HG03064 (cell line): ENCODE data around the gene MTF1.
"Not testable (repeated sequence)": the region's sequence is repeated elsewhere in the genome, so short reads cannot be mapped to it uniquely, and the experiment has no call there.

ENCODE experiments used
- ATAC-seq: cut with Tn5 transposase; IDR thresholded peaks from one replicate; pipeline ENCODE4 v1.9.1; 2021; ENCODE audit warnings: low read depth; ENCODE audit not compliant: unreplicated experiment

MTF1 gene

DNA sequence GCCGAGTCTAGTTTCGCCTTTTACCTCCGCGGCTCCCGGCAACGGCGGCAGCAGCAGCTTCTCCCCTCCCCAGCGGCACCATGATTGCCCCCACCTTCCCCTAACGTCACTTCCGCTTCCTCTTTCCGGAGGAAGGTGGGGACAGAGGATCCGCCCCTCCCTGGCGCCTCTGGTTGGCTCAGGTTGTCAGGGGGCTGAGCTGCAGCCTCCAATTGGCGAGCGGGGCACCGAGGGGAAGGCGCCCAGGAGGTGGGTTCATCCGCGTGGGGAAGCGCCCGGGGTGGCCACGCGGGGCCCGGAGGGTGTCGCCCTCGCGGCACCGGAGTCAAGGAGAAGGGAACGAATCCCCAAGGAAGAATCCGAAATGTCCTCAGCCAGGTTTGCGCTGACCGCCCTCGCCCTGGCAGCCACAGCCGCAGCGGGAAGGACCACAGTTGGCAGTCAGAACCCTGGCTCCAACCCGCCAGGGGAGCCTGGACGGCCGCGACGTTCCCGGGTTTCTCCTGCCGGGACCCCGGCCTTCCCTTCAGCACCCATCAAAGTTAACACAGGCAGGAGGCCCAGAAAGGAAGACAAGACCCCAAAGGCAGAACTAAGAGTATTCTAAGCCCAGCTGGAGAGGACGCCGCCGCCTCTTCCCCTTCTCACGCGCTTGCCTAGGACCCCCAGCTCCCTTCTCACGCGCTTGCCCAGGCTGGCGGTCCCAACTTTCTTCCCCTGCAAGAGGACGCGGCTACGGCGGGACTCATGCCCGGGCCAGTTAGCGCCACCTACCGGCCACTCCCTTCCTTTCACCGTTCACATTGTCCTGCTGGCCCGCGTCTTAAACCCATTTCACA is at the start of gene MTF1:
TSS of gene MTF1 (minus strand) at position 86 of the 839 bp plus-strand sequence. CDS start 1,934 bp downstream, outside the sequence.
- peak; percentile 87 for ATAC-seq

DNA sequence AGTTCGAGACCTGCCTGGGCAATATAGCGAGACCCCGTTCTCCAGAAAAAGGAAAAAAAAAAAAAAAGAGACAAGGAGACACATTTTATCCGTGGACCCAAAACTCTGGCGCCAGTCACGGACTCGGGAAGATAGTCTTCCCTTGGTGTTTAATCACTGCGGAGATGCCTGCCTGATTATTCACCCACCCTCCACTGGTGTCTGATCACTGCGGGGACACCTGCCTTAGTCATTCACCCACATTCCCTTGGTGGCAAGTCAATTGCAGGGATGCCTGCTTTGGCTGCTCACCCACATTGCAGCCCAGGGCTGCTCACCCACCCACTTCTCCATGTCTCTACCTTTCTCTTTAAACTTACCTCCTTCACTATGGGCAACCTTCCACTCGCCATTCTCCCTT is 49.1 kb upstream of the MTF1 start:
- not testable (repeated sequence) for ATAC-seq

DNA sequence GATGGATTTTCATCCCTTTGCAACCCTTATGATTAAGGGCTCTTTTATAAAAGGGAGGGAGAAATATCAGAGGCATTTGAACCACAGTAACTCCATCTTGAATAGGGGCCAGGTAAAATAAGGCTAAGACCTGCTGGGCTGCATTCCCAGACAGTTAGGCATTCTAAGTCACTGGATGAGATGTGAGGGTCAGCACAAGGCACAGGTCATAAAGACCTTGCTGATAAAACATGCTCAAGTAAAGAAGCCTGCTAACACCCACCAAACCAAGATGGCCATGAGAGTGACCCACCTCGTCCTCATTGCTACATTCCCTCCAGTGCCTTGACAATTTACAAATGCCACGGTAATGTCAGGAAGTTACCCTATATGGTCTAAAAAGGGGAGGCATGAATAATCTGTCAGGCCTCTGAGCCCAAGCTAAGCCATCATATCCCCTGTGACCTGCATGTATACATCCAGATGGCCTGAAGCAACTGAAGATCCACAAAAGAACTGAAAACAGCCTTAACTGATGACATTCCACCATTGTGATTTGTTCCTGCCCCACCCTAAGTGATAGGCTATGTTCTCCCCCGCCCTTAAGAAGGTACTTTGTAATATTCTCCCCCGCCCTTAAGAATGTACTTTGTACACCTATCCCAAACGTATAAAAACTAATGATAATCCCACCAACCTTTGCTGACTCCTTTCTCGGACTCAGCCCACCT is 48.2 kb upstream of the MTF1 start:
- not testable (repeated sequence) for ATAC-seq

DNA sequence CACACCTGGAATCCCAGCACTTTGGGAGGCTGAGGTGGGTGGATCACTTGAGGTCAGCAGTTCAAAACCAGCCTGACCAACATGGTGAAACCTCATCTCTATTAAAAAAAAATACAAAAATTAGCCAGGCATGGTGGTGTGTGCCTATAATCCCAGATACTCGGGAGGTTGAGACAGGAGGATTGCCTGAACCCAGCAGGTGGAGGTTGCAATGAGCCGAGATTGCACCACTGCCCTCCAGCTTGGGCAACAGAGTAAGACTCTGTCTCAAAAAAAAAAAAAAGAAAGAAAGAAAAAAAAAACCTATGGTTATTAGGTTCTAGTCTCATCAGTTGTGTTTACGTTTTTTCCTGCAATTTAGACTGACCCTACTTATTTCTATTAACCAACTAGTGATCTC is 47.2 kb upstream of the MTF1 start:
- ATAC-seq = not testable (repeated sequence)

DNA sequence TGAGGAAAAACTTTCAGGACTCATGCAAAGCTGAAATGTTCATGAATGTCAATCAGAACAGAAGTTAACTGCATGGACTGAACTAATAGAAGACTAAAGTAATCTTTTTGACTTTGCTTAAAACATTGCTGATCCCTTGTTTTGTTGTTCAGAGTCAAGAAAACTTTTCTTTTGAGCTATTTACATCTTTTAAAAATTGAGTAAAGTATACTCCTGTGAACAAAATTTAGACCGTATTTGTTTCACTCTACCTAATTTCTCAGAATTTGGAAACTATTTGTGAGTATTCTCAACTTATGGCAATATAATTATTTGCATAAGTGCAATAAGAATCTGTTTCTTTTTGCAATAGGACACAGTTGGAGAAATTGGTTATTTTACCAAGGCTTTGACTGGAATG is 46.3 kb upstream of the MTF1 start:
- ATAC-seq = no peak

DNA sequence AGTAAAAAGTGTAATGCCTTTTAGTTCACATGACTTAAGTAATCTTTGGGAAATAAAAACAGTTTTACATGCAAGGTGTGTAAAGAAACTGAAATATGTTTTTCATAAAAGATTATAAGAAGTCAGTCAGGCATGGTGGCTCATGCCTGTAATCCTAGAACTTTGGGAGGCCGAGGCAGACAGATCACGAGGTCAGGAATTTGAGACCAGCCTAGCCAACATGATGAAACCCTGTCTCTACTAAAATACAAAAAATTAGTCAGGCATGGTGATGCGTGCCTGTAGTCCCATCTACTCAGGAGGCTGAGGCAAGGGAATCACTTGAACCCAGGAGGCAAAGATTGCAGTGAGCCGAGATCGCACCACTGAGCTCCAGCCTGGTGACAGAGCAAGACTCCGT is 44.5 kb upstream of the MTF1 start:
- not testable (repeated sequence) for ATAC-seq

DNA sequence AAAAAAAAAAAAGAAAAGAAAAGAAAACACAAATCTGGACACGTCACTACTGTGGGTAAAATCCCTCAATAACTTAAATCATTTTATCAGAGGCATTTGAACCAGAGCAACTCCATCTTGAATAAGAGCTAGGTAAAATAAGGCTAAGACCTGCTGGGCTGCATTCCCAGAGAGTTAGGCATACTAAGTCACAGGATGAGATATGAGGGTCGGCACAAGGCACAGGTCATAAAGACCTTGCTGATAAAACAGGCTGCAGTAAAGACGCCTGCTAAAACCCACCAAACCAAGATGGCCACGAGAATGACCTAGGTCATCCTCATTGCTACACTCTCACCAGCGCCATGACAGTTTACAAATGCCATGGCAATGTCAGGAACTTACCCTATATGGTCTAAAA is 43.6 kb upstream of the MTF1 start:
- ATAC-seq = no peak

DNA sequence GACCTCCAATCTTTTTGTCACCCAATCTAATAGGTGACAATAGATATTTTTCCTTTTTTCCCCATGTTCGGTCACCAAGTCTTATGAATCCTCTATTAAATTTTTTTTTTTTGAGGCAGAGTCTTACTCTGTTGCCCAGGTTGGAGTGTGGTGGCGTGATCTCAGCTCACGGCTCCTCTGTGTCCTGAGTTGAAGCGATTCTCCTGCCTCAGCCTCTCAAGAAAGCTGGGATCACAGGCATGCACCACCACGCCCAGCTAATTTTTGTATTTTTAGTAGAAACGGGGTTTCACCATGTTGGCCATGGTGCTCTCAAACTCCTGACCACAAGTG is 42.5 kb upstream of the MTF1 start:
- no peak for ATAC-seq

DNA sequence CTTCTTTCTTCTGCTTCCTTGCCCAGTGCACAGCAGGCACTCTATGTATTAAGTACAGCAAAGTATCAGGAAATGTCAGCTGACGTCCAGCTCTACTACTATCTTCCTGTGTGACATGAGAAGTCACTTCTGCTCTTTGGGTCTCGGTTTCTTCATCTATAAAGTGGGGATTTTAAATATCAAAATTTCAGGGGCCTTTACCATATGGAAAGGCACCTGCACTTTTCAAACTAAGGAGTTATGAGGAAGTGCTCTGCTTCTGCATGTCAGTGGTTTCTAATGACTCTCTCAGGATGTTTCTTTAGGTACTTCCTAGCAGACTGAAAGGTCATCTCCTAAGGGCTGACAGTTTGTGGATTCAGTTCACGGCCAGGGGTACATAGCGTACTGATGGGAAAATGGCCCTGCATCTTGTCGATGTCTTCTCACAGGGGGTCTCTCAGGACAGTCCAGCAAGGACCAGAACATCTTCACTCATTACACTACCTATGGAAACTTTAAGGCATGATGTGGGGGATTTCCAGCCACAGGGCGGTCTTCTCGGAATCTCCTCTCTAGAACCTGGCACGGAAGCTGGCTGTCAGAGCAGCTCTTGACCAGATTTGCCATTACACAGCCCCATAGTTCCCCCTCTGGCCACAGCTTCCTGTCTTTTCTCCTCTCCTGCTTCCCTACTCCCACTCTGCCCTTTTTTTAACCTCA is 42.0 kb upstream of the MTF1 start:
- ATAC-seq = no peak

DNA sequence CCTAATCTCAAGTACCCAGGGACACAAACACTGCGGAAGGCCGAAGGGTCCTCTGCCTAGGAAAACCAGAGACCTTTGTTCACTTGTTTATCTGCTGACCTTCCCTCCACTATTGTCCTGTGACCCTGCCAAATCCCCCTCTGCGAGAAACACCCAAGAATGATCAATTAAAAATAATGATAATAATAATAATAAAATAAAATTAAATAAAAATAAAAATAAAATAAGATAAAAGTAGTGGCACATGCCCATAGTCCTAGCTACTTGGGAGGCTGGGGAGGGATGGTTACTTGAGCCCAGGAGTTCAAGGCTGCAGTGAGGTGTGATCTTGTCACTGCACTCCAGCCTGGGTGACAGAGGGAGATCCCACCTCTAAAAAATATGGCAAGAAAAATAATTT is 38.2 kb upstream of the MTF1 start:
- not testable (repeated sequence) for ATAC-seq

DNA sequence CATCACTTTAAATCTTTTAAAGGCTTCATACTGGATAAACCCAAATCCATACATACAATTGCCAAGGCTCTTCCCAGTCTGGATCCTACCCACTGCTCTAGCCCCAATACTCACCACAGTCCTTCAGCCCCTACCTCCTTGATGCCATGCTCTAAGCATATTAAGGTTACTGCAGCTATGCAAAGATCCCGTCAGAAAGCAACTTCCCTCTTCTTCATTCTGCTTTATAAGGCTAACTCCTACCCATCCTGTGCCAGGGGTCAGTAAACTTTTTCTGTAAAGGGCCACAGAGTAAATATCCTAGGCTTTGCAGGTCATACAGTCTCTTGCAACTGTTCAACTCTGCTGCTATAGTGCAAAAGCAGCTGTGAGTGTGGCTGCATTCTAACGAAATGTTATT is 34.3 kb upstream of the MTF1 start:
- ATAC-seq = no peak

DNA sequence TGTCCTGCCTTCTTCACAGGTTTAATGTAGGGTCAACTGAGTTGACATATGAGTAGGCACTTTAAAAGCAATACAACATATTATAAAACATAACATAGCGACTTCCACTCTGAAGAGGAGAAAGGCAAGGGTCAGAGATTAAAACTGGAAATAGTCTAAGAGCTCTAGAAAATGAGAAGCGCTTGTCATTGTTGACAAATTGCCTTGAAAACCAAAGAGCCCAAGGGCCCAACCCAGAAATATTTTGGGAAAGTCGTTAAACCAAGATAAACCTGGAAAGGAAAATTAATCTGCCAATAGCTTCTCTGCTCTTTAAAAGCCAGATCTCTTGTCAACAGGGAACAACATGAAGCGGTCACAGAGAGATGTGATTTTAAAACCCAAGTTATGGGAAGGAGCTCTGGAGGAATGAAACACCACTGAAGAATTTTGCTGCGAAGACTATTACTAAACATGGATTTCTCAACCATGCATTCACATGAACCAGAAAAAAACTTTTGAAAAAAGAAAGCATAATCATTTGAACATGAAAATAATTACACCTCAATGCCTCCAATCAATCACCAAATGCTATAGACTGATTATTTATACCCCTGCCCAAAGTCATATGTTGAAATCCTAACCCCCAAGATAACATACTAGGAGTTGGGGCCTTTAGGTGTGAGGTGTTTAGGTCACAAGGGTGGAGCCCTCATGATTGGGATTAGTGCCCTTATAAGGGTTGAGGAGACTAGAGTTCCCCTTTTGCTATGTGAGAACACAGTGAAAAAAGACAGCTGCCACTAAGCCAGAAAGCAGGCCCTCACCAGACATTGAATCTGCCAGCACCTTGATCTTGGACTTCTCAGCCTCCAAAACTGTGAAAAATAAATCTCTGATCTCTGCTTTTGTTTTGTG is 33.0 kb upstream of the MTF1 start:
- ATAC-seq = no peak

DNA sequence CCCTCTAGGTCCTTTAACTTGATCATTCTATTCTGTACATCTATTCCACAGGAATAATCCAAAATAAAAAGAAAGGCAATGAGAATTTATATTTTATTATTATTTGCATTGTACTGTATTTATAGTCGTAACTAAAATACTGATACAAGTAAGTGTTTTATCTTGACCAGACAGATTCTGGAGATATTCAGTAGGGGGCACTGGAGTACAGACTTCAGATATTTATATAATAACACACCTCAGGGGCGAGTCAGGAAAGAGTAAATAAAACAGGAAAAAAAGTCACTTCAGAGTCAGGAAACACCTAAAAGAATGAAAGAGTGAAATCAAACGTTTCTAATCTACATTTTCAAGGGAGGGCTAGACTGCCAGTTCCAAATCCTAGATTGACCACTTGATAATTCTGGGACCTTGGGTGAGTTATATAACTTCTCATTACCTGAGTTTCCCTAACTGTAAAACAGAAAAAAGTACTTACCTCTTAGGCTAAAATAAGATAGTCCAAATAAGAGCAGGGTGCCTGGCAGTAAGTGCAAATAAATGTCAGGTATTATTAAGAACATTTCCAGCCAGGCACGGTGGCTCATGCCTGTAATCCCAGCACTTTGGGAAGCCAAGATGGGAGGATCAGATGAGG is 31.1 kb upstream of the MTF1 start:
- no peak for ATAC-seq

DNA sequence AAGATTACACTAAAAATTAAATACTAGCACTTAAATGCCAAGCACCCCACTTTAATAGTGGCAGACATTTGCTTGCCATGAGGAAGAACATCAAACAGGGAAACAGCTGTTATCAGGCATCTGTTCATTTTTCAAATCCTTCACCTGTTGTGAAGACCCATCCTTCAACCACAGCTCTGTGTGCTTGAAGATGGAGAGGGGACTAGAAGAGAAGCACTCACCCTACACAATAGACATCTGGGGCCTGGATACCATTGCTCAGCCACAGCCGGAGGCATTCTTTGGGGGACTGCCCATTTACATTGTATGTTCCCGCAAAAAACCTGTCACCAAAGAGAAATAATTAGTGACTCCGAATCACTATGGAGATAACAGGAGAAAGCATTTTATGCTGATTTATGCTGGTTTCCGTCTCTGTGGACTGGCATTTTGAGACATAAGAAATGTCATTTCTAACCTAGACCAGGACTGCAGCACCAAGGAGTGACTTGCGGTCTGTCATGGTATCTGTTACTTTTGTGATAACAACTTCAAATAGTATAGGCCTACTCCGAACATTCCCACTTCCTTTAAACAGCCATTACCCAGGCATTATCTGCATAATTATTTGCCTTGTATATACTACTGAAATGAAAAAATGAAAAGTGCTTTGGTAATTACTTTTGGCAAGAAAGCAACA is 28.8 kb upstream of the MTF1 start:
- no peak for ATAC-seq

DNA sequence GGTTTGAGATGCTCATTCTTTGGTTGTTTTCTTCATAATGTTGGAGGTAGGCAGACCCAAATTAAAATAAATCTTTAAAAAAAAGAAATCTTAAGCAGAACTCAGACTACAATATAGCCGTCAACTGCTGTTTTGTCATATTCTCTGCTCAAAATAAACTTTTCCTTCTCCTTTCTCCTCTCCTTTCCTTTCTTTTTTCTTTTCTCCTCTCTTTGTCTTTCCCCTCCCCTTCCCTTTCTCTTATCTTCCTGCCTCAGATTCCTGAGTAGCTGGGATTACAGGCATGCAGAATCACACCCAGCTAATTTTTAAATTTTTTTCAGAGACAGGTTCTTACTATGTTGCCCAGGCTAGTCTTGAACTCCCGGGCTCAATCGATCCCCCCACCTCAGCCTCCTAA is 24.8 kb upstream of the MTF1 start:
- ATAC-seq = no peak

DNA sequence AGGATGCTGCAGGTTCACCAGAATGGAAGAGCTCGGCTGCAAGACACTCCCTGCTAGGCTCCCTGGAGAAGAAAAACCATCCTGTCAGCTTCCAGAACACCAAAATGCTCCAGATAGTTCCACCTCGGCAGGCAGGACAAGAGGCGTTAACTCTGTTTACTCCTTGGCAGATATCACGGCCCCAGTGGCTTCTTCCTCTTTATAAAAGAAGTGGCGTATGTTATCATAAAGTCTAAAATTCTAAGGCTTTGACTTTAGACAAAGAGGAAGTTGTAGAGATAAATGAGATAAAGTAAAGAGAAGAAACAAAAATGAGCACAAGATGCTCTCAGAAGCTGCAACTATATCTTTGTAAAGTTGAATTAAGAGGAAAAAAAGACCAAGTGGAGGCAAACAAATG is 24.3 kb upstream of the MTF1 start:
- no peak for ATAC-seq

DNA sequence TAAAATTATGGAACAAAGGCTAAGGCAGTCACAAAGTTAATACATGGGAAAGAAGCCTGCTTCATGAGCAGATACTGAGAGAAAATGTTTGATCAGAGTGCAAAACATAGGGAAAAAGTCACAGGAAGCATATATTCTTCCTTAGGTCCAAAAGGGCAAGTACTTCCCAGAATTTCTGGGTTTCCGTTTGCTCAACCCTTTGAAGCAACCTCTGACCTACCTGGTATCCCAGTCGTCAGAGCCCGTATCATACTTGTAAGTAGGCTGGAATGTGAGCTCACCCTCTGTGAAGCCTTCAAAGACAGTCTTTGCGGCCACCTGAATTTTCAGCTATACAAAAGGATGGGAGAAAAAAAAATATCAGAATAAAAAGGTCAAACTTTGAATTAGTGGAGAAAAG is 20.5 kb upstream of the MTF1 start:
- ATAC-seq = no peak

DNA sequence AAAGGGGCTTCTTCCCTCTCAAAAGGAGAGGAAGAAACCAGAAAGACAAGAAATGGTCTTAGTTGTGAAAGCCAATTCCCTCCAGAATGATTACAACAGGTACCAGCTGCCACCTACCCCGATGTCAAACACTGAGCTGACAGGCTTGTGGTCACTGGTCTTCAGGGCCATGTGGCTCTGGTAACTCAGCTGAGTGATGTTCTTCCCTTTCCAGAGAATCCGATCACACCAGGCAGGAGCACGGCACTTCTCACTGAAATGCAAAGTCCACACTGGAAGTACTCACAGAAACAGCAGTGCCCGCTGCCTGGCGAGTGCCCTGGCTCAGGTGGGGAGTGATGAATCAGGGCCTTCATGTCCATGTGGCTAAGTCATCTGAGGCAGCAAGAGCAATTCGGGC is 18.7 kb upstream of the MTF1 start:
- no peak for ATAC-seq

DNA sequence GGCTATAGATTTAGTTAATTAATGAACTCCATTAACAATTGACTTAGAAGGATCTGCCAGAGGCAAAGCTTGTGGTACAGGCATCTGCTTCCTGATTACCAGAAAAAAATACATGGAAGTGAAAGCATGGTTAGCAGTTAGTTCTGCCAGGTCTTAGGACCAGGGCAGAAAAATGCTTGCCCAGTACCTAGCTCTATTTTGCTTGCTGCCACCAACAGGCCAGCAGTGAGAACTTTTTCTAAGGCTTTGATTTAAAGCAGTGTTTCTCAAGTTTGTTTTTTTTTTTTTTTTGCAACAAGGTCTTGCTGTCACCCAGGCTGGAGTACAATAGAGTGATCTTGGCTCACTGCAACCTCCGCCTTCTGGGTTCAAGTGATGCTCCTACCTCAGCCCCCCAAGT is 16.4 kb upstream of the MTF1 start:
- ATAC-seq = no peak

DNA sequence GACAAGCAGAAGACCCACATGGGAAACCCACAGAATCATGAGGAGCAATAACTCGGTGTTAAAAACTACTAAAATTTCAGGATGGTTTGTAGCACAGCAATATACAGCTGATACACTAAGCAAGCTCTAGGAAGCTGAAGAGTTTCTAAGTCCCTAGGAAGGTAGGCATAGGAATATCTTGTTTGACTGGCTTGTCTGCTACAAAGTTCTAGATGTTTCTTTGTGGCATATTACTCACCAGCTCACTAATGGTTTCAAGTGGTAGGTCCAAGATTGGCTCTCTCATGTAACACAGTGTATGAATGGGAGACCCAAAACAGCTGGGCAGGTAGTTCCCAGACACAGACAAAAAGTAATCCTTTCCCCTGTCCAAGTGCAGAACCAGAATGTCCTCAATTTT is 13.3 kb upstream of the MTF1 start:
- ATAC-seq = no peak
